Neural progenitor cell (in vitro differentiated cells): ENCODE measurements around the gene CACNA1C. TPM values are rescaled to one million over a fixed set of nuclear protein-coding genes. Genes with fewer than 3 reads are reported as not detected.

Source experiments
- DNase-seq: peaks from one replicate; pipeline ENCODE4 v3.0.0-alpha.2; 2016; ENCODE audit warnings: low spot score
- H2AFZ ChIP-seq: fragments of 200-600 bp; sonication (generic); replicated peaks from 2 replicates; pipeline ENCODE4 v1.6.1; 2016; ENCODE audit warnings: antibody characterized with exemption
- H3F3A ChIP-seq: fragments of 200-600 bp; sonication (generic); 2 replicates; pipeline ENCODE4 v1.6.1; 2016; ENCODE audit warnings: antibody characterized with exemption, low read depth
- H3K27ac ChIP-seq: fragments of 200-600 bp; sonication (generic); 2 replicates; pipeline ENCODE4 v1.5.1; 2016; ENCODE audit warnings: mild to moderate bottlenecking
- H3K27me3 ChIP-seq: fragments of 200-600 bp; sonication (generic); 2 replicates; pipeline ENCODE4 v1.6.1; 2016; ENCODE audit warnings: mild to moderate bottlenecking, moderate library complexity
- H3K36me3 ChIP-seq: fragments of 200-600 bp; sonication (generic); 2 replicates; pipeline ENCODE4 v1.5.1; 2016
- H3K4me1 ChIP-seq: fragments of 200-600 bp; sonication (generic); 2 replicates; pipeline ENCODE4 v1.6.1; 2016; ENCODE audit warnings: mixed run types
- H3K4me2 ChIP-seq: fragments of 200-600 bp; sonication (generic); 2 replicates; pipeline ENCODE4 v1.6.1; 2016
- H3K4me3 ChIP-seq: fragments of 200-600 bp; sonication (generic); 2 replicates; pipeline ENCODE4 v1.5.1; 2016
- H3K79me2 ChIP-seq: fragments of 200-600 bp; sonication (generic); 2 replicates; pipeline ENCODE4 v1.6.1; 2016; ENCODE audit warnings: low read depth
- H3K9ac ChIP-seq: fragments of 200-600 bp; sonication (generic); 2 replicates; pipeline ENCODE4 v1.6.1; 2016
- H3K9me3 ChIP-seq: fragments of 200-600 bp; sonication (generic); 2 replicates; pipeline ENCODE4 v1.5.1; 2016; ENCODE audit warnings: low read depth
- H4K20me1 ChIP-seq: fragments of 200-600 bp; sonication (generic); 2 replicates; pipeline ENCODE4 v1.6.1; 2016; ENCODE audit warnings: low read depth
- H3K27ac Mint-ChIP-seq: 3 replicates; pipeline ENCODE4 v1.8.0; 2021; ENCODE audit warnings: mixed read lengths
- H3K27me3 Mint-ChIP-seq: 2 replicates; pipeline ENCODE4 v1.8.0; 2022; ENCODE audit warnings: low read depth, mild to moderate bottlenecking, inconsistent platforms, moderate library complexity, mixed read lengths; ENCODE audit not compliant: insufficient read depth
- H3K36me3 Mint-ChIP-seq: 3 replicates; pipeline ENCODE4 v1.8.0; 2021; ENCODE audit warnings: mixed read lengths
- H3K4me1 Mint-ChIP-seq: 3 replicates; pipeline ENCODE4 v1.8.0; 2021; ENCODE audit warnings: mixed read lengths
- H3K4me3 Mint-ChIP-seq: 3 replicates; pipeline ENCODE4 v1.8.0; 2021; ENCODE audit warnings: mild to moderate bottlenecking, moderate library complexity, mixed read lengths
- H3K9me3 Mint-ChIP-seq: 3 replicates; pipeline ENCODE4 v1.8.0; 2020; ENCODE audit warnings: mixed read lengths
- EZH2 ChIP-seq: fragments of 200-600 bp; sonication (generic); IDR thresholded peaks from 2 replicates; pipeline ENCODE4 v1.6.1; 2017; ENCODE audit warnings: antibody characterized with exemption, mild to moderate bottlenecking, moderate library complexity
- EZH2phosphoT487 ChIP-seq: fragments of 200-600 bp; sonication (generic); IDR thresholded peaks from 2 replicates; pipeline ENCODE4 v1.6.1; 2017; ENCODE audit warnings: antibody characterized with exemption
- total RNA-seq: library from RNA; depleted of rRNA; stranded (reverse); fragments of >200 nt; gene quantifications from 2 replicates; pipeline ENCODE4 v1.2.3, GENCODE V29; 2015; ENCODE audit warnings: low replicate concordance
- TF ChIP-seq, protein P1 (sequence below): fragments of 200-600 bp; sonication (generic); IDR thresholded peaks from 2 replicates; pipeline ENCODE4 v1.5.1; 2017; ENCODE audit warnings: antibody characterized with exemption, mild to moderate bottlenecking

Gene CACNA1C
- total RNA-seq, 1 donor from 2014 or later = 2.7 TPM

- no peak overlapping the region for H2AFZ ChIP-seq
- Mint-ChIP-seq H3K4me1 (peaks cover 15% of the 10 kb centered on the region), H3K27ac (no peak overlapping the region), H3K36me3 (no peaks in the 10 kb centered on the region), H3K9me3 (no peaks in the 10 kb centered on the region), H3K27me3 (peaks cover 2% of the 10 kb centered on the region), H3K4me3 (no peak overlapping the region)
- H3K36me3 ChIP-seq = no peaks in the 10 kb centered on the region
- no peaks in the 10 kb centered on the region for H3K9me3 ChIP-seq
- no peak for DNase-seq
- H3K9ac ChIP-seq = no peak overlapping the region
- peaks cover 14% of the 10 kb centered on the region for H3K4me1 ChIP-seq
- H3F3A ChIP-seq = peaks cover 10% of the 10 kb centered on the region
- TF ChIP-seq, protein P1, sequence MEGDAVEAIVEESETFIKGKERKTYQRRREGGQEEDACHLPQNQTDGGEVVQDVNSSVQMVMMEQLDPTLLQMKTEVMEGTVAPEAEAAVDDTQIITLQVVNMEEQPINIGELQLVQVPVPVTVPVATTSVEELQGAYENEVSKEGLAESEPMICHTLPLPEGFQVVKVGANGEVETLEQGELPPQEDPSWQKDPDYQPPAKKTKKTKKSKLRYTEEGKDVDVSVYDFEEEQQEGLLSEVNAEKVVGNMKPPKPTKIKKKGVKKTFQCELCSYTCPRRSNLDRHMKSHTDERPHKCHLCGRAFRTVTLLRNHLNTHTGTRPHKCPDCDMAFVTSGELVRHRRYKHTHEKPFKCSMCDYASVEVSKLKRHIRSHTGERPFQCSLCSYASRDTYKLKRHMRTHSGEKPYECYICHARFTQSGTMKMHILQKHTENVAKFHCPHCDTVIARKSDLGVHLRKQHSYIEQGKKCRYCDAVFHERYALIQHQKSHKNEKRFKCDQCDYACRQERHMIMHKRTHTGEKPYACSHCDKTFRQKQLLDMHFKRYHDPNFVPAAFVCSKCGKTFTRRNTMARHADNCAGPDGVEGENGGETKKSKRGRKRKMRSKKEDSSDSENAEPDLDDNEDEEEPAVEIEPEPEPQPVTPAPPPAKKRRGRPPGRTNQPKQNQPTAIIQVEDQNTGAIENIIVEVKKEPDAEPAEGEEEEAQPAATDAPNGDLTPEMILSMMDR = no peak
- no peak for TF ChIP-seq EZH2
- TF ChIP-seq EZH2phosphoT487 = no peak
- H3K27ac ChIP-seq = no peak overlapping the region
- H3K4me3 ChIP-seq = no peak overlapping the region
- no peaks in the 10 kb centered on the region for H3K79me2 ChIP-seq
- no peaks in the 10 kb centered on the region for H3K27me3 ChIP-seq
- no peak overlapping the region for H3K4me2 ChIP-seq
- no peaks in the 10 kb centered on the region for H4K20me1 ChIP-seq
Observed at GRCh38 chr12:2456813-2457186, 404.0 kb downstream of the CACNA1C start.

DNA sequence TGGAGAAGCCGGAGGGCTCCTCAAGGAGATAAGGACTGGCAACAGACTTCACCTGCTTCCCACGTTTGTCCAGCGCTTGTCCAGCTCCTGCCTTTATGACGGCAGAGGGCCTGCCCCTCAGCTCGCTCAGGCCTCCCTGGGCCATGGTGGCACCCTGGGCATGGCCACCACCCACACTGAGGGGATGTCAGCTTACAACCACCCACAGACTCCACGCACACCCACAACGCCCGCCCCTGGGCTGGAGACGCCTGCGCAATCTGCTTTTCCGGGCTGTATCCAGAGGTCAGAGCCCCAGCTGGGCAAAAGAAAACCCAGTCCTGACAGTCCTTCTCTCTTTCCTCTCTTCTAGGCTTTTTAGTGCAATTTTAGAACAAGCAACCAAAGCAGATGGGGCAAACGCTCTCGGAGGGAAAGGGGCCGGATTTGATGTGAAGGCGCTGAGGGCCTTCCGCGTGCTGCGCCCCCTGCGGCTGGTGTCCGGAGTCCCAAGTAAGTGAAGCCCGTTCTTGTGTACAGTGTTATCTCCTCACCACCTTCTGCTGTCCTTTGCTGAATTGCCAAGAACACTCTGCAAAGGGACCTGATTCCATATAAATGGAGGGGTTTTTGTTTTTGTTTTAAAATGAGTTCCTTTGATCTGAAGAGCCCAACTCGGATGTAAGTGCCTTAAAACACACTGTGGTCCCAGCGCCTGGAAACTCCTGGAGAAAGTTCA is 404.6 kb downstream of the CACNA1C start:
- peaks cover 14% of the 10 kb centered on the region for H3K4me1 ChIP-seq
- H3K36me3 ChIP-seq = no peaks in the 10 kb centered on the region
- no peak overlapping the region for H3K4me3 Mint-ChIP-seq
- H3K27me3 Mint-ChIP-seq = peaks cover 2% of the 10 kb centered on the region
- H3F3A ChIP-seq = peaks cover 10% of the 10 kb centered on the region
- H3K27ac Mint-ChIP-seq = peak overlapping the region; percentile 61
- H3K27me3 ChIP-seq = no peaks in the 10 kb centered on the region
- no peak overlapping the region for H3K9ac ChIP-seq
- no peaks in the 10 kb centered on the region for H3K9me3 Mint-ChIP-seq
- no peaks in the 10 kb centered on the region for H3K79me2 ChIP-seq
- no peaks in the 10 kb centered on the region for H4K20me1 ChIP-seq
- no peaks in the 10 kb centered on the region for H3K36me3 Mint-ChIP-seq
- DNase-seq = peak; percentile 13
- H3K27ac ChIP-seq = peak overlapping the region; percentile 68
- no peak overlapping the region for H2AFZ ChIP-seq
- no peaks in the 10 kb centered on the region for H3K9me3 ChIP-seq
- H3K4me3 ChIP-seq = no peak overlapping the region
- peaks cover 15% of the 10 kb centered on the region for H3K4me1 Mint-ChIP-seq
- H3K4me2 ChIP-seq = peak overlapping the region; percentile 24
- TF ChIP-seq EZH2phosphoT487 (no peak), EZH2 (no peak)
- TF ChIP-seq, protein P1 = no peak

DNA sequence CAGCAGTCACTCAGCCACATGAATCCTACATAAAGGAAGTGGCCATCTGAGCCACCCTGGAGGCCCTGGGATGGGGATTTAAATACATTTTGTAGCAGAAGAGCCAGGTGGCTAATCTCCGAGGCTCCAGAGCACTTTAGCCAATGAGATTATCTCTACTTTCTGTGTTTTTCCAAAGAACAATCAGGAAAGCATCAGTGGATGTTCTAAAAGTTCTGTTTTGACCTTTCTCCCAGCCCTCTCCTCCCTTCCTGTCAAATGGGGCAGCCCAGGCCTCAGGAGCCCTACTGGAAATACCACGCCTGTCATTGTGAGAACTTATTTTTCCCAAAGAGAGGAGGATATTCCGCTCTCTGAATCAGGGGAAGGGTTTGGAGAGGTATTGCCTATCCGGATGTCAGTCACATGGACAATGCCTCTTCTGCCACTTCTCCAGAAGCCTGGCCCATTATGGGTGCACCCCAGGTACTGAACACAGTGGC is 405.2 kb downstream of the CACNA1C start:
- Histone ChIP-seq H3K36me3 (no peaks in the 10 kb centered on the region), H3K4me2 (peak overlapping the region; percentile 24), H3F3A (peaks cover 10% of the 10 kb centered on the region), H3K27me3 (no peaks in the 10 kb centered on the region), H3K4me3 (no peak overlapping the region), H3K9ac (no peak overlapping the region), H4K20me1 (no peaks in the 10 kb centered on the region), H3K4me1 (peaks cover 14% of the 10 kb centered on the region), H2AFZ (no peak overlapping the region), H3K27ac (peak overlapping the region; percentile 68), H3K9me3 (no peaks in the 10 kb centered on the region), H3K79me2 (no peaks in the 10 kb centered on the region)
- peak overlapping the region; percentile 61 for H3K27ac Mint-ChIP-seq
- TF ChIP-seq, protein P1 = no peak
- no peak for TF ChIP-seq EZH2phosphoT487
- no peak for TF ChIP-seq EZH2
- H3K27me3 Mint-ChIP-seq = peaks cover 2% of the 10 kb centered on the region
- no peaks in the 10 kb centered on the region for H3K9me3 Mint-ChIP-seq
- peak; percentile 54 for DNase-seq
- no peak overlapping the region for H3K4me3 Mint-ChIP-seq
- peaks cover 15% of the 10 kb centered on the region for H3K4me1 Mint-ChIP-seq
- H3K36me3 Mint-ChIP-seq = no peaks in the 10 kb centered on the region
